HepG2 (cell line): ENCODE data around the gene ARHGAP26. TPM values are rescaled to one million over a fixed set of nuclear protein-coding genes. Genes with fewer than 3 reads are reported as not detected.

Source experiments
- ATAC-seq: fragments of 200-7000 bp; cut with Tn5 transposase; 3 replicates; pipeline ENCODE4 v1.9.1; 2020; ENCODE audit warnings: mild to moderate bottlenecking, moderate library complexity
- BruUV-seq: library from RNA; stranded (reverse); fragments of 400-500 nt; replicated peaks from 2 replicates; lab custom pipeline; 2021; lab: Mats Ljungman, UMichigan
- CTCF ChIA-PET: fragments of 300-600 bp; formaldehyde crosslinking; extraction: SDS; loops from one replicate; lab custom pipeline; 2021; ENCODE audit warnings: low total read pairs, inconsistent platforms, low intra/inter-chr PET ratio; lab: Yijun Ruan, JAX
- POLR2A ChIA-PET: fragments of 350-600 bp; sonication (Branson Sonifier 250); formaldehyde crosslinking; loops from one replicate; lab custom pipeline; 2020; ENCODE audit warnings: antibody characterized with exemption, inconsistent platforms; lab: Yijun Ruan, JAX
- DNase-seq: peaks from one replicate; pipeline ENCODE4 v3.0.0-alpha.2; 2015; ENCODE audit warnings: low spot score
- FAIRE-seq: peaks from 3 replicates; lab custom pipeline; 2011; peaks lifted over from hg19 to GRCh38; lab: Jason Lieb, UNC
- H2AFZ ChIP-seq: one replicate; pipeline ENCODE4 v1.6.1; 2011; ENCODE audit warnings: low read length, inconsistent platforms
- H3K27ac ChIP-seq: fragments of 300-600 bp; 3 replicates; pipeline ENCODE4 v1.8.0; 2011; ENCODE audit warnings: mixed run types, mild to moderate bottlenecking, mixed read lengths, low read length, inconsistent platforms; ENCODE audit not compliant: insufficient read depth; ENCODE audit errors: extremely low read length
- H3K27me3 ChIP-seq, 2 experiments: fragments of 200-600 bp in 1 of 2; 2 replicates in 1 of 2; 3 replicates in 1 of 2; pipeline versions ENCODE4 v1.6.0 to v1.8.0; 2011; ENCODE audit warnings: low read length in 2 of 2, mild to moderate bottlenecking in 2 of 2, moderate library complexity in 2 of 2, inconsistent platforms in 1 of 2; ENCODE audit not compliant: insufficient read depth in 2 of 2, control insufficient read depth in 1 of 2
- H3K36me3 ChIP-seq, 2 experiments: fragments of 200-600 bp in 1 of 2; replicated peaks in 1 of 2; 2 replicates in 1 of 2; 3 replicates in 1 of 2; pipeline versions ENCODE4 v1.5.1 to v1.8.0; 2011; ENCODE audit warnings: low read length in 2 of 2, inconsistent platforms in 1 of 2; ENCODE audit not compliant: insufficient read depth in 2 of 2, control insufficient read depth in 1 of 2
- H3K4me1 ChIP-seq: 2 replicates; pipeline ENCODE4 v1.5.1; 2012; ENCODE audit warnings: low read length, inconsistent platforms; ENCODE audit not compliant: insufficient read depth
- H3K4me2 ChIP-seq: 2 replicates; pipeline ENCODE4 v1.6.0; 2011; ENCODE audit warnings: low read depth, low read length, inconsistent platforms
- H3K4me3 ChIP-seq, 3 experiments: fragments of 200-600 bp in 1 of 3; sonication (generic), shearing (Covaris generic) in 1 of 3; replicated peaks in 1 of 3; 2 replicates each; pipeline ENCODE4 v1.5.1; 2011 to 2016; ENCODE audit warnings: low read length in 3 of 3, inconsistent platforms in 2 of 3, low read depth in 2 of 3, mild to moderate bottlenecking in 2 of 3, control low read depth in 1 of 3, mixed read lengths in 1 of 3; ENCODE audit not compliant: insufficient read depth in 1 of 3
- H3K79me2 ChIP-seq: one replicate; pipeline ENCODE4 v1.6.1; 2011; ENCODE audit warnings: low read length, inconsistent platforms; ENCODE audit not compliant: insufficient read depth
- H3K9ac ChIP-seq: 2 replicates; pipeline ENCODE4 v1.6.0; 2011; ENCODE audit warnings: mild to moderate bottlenecking, low read depth, low read length, inconsistent platforms; ENCODE audit not compliant: insufficient read depth
- H3K9me3 ChIP-seq: 2 replicates; pipeline ENCODE4 v1.5.1; 2012; ENCODE audit warnings: mild to moderate bottlenecking, low read length
- H4K20me1 ChIP-seq: 2 replicates; pipeline ENCODE4 v1.6.0; 2011; ENCODE audit warnings: inconsistent platforms, mild to moderate bottlenecking, low read length, moderate library complexity; ENCODE audit not compliant: insufficient read depth
- CBX5 ChIP-seq: sonication (generic); formaldehyde crosslinking; IDR thresholded peaks from 2 replicates; pipeline ENCODE4 v1.4.0; 2020; ENCODE audit warnings: missing genetic modification reagents, borderline replicate concordance
- FOSL1 ChIP-seq: sonication (generic); formaldehyde crosslinking; IDR thresholded peaks from 2 replicates; pipeline ENCODE4 v1.9.0; 2021; ENCODE audit warnings: missing genetic modification reagents, borderline replicate concordance
- IKZF4 ChIP-seq: sonication (generic); formaldehyde crosslinking; IDR thresholded peaks from 2 replicates; pipeline ENCODE4 v1.5.1; 2020; ENCODE audit warnings: borderline replicate concordance, mild to moderate bottlenecking, low read depth, missing genetic modification reagents; ENCODE audit errors: not compliant biosample characterization
- NKX3-1 ChIP-seq: sonication (generic); formaldehyde crosslinking; IDR thresholded peaks from 2 replicates; pipeline ENCODE4 v1.5.0; 2020; ENCODE audit warnings: missing genetic modification reagents
- SALL1 ChIP-seq: sonication (generic); formaldehyde crosslinking; IDR thresholded peaks from 2 replicates; pipeline ENCODE4 v1.8.0; 2022; ENCODE audit warnings: mild to moderate bottlenecking, missing genetic modification reagents
- TAF15 ChIP-seq: fragments of 200-400 bp; formaldehyde crosslinking; IDR thresholded peaks from one replicate; pipeline ENCODE4 v1.6.1; 2018; ENCODE audit warnings: mild to moderate bottlenecking, low read depth, low read length; ENCODE audit not compliant: poor library complexity, severe bottlenecking
- TSC22D2 ChIP-seq: sonication (generic); formaldehyde crosslinking; IDR thresholded peaks from 2 replicates; pipeline ENCODE4 v1.5.1; 2020; ENCODE audit warnings: missing genetic modification reagents, mild to moderate bottlenecking, borderline replicate concordance
- ZBED4 ChIP-seq: sonication (generic); formaldehyde crosslinking; IDR thresholded peaks from 2 replicates; pipeline ENCODE4 v1.4.0; 2020; ENCODE audit warnings: missing genetic modification reagents, borderline replicate concordance
- ZBTB38 ChIP-seq: sonication (generic); formaldehyde crosslinking; IDR thresholded peaks from 2 replicates; pipeline ENCODE4 v1.5.1; 2020; ENCODE audit warnings: mild to moderate bottlenecking, missing genetic modification reagents
- ZNF3 ChIP-seq: IDR thresholded peaks from 2 replicates; pipeline ENCODE4 v1.7.0; 2017; ENCODE audit warnings: inconsistent platforms
- ZNF460 ChIP-seq: sonication (generic); formaldehyde crosslinking; IDR thresholded peaks from 2 replicates; pipeline ENCODE4 v1.5.1; 2020; ENCODE audit warnings: missing genetic modification reagents, mild to moderate bottlenecking, borderline replicate concordance
- ZNF496 ChIP-seq: sonication (generic); formaldehyde crosslinking; IDR thresholded peaks from 2 replicates; pipeline ENCODE4 v1.8.1; 2023; ENCODE audit warnings: mild to moderate bottlenecking, moderate library complexity, missing genetic modification reagents; ENCODE audit not compliant: insufficient replicate concordance
- WGBS: methylation state at CpG from one replicate; pipeline ENCODE4 v1.1.6; 2017; ENCODE audit warnings: low lambda C conversion rate; 5-methylcytosine and 5-hydroxymethylcytosine counted together
- in situ Hi-C: cut with HindIII; loops from 2 replicates; pipeline ENCODE4 v1.10.0; 2017; ENCODE audit warnings: low pct_unique_long_range_greater_than_20kb; ENCODE audit not compliant: extremely low pct_ligation_motif_present
- intact Hi-C: fragments of 100-400 bp; cut with micrococcal nuclease; formaldehyde crosslinking; loops from one replicate; pipeline ENCODE4 v1.10.0; 2022; ENCODE audit not compliant: unreplicated experiment
- polyA plus RNA-seq, 8 experiments: library from polyadenylated mRNA; depleted of rRNA in 3 of 8; stranded (reverse) in 7 of 8; unstranded in 1 of 8; fragments of >200 nt; fragmentation: Illumina TruSeq in 4 of 8; extraction: Trizol in 4 of 8; gene quantifications; 2 replicates each; pipeline versions ENCODE4 v1.2.1 to v1.2.3, GENCODE V29; 2011 to 2016; ENCODE audit warnings: low read depth in 4 of 8, missing spikeins in 1 of 8, mixed read lengths in 1 of 8; ENCODE audit not compliant: insufficient read depth in 1 of 8
- total RNA-seq, 5 experiments: library from RNA; depleted of rRNA; stranded (reverse); fragments of >200 nt; fragmentation: Illumina TruSeq; extraction: Trizol; gene quantifications; 2 replicates each; pipeline ENCODE4 v1.2.3, GENCODE V29; 2016; ENCODE audit warnings: low read depth in 1 of 5
- TF ChIP-seq, protein P1 (sequence below): sonication (generic); formaldehyde crosslinking; IDR thresholded peaks from 2 replicates; pipeline ENCODE4 v1.8.1; 2022; ENCODE audit warnings: low read depth, mild to moderate bottlenecking, missing genetic modification reagents
- TF ChIP-seq, protein P2 (sequence below): sonication (generic); formaldehyde crosslinking; IDR thresholded peaks from 2 replicates; pipeline ENCODE4 v1.5.0; 2020; ENCODE audit warnings: missing genetic modification reagents

ARHGAP26 gene
- total and polyA plus RNA-seq, 2 of the 13 experiments (the other 11 are each of a cell fraction or from before 2014, with no cell fraction given), result 9.6 to 18.2 TPM

GRCh38 chr5:143074414-143074996 lies 304.3 kb downstream of the ARHGAP26 start (continued):
- no peak for TF ChIP-seq ZBTB38 (CRISPR knock-in tag)
- no peak for TF ChIP-seq SALL1 (CRISPR knock-in tag)
- no peak for TF ChIP-seq TAF15
- TF ChIP-seq NKX3-1 (CRISPR knock-in tag), result no peak
- TF ChIP-seq, protein P1, sequence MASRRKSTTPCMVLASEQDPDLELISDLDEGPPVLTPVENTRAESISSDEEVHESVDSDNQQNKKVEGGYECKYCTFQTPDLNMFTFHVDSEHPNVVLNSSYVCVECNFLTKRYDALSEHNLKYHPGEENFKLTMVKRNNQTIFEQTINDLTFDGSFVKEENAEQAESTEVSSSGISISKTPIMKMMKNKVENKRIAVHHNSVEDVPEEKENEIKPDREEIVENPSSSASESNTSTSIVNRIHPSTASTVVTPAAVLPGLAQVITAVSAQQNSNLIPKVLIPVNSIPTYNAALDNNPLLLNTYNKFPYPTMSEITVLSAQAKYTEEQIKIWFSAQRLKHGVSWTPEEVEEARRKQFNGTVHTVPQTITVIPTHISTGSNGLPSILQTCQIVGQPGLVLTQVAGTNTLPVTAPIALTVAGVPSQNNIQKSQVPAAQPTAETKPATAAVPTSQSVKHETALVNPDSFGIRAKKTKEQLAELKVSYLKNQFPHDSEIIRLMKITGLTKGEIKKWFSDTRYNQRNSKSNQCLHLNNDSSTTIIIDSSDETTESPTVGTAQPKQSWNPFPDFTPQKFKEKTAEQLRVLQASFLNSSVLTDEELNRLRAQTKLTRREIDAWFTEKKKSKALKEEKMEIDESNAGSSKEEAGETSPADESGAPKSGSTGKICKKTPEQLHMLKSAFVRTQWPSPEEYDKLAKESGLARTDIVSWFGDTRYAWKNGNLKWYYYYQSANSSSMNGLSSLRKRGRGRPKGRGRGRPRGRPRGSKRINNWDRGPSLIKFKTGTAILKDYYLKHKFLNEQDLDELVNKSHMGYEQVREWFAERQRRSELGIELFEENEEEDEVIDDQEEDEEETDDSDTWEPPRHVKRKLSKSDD (CRISPR knock-in tag), result no peak

DNA sequence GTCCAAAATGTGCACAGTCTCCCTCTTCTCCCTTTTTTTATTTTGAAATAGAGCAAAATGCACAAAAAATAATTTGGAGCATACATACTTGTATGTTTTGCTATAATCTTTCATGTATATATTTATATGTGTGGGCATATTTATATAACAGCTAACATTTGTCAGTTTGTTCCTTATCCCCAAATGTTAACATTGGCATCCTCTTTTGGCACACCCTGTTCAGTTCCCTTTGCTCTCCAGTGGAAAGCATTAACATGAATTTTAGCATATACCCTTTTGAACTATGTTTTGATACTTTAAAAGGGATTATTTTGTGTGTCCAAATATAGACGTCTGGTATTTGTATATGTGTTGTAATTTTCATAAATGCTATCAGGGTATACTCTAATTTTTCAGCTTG lies 306.2 kb downstream of the ARHGAP26 start:
- no peaks in the 10 kb centered on the region for H3K27me3 ChIP-seq
- in situ Hi-C loops (no loop called here), intact Hi-C loops (no loop called here)
- ChIA-PET POLR2A (no interaction called here), CTCF (no interaction called here)
- peaks cover 0 to 3% of the 10 kb centered on the region in 2 experiments; a peak in 2 of 5 replicates for H3K36me3 ChIP-seq
- H4K20me1 ChIP-seq, result no peaks in the 10 kb centered on the region
- FAIRE-seq, result no peak
- H3K4me1 ChIP-seq, result peaks cover 25% of the 10 kb centered on the region
- BruUV-seq, result no TSS peak
- H3K4me3 ChIP-seq, result no peak overlapping the region
- DNase-seq, result no peak
- 95% methylated on average over 1 of the region's 1 CpG for WGBS
- no peak overlapping the region for H3K9ac ChIP-seq
- H2AFZ ChIP-seq, result no peak overlapping the region
- no peak overlapping the region for H3K27ac ChIP-seq
- H3K79me2 ChIP-seq, result no peaks in the 10 kb centered on the region
- no peak overlapping the region for H3K4me2 ChIP-seq
- no peak for ATAC-seq
- no peaks in the 10 kb centered on the region for H3K9me3 ChIP-seq
- TF ChIP-seq IKZF4 (CRISPR knock-in tag) (no peak), ZBED4 (CRISPR knock-in tag) (no peak), ZNF3 (CRISPR knock-in tag) (no peak), ZNF460 (no peak), ZNF496 (CRISPR knock-in tag) (no peak), TSC22D2 (CRISPR knock-in tag) (no peak), CBX5 (no peak), FOSL1 (CRISPR knock-in tag) (no peak)
- TF ChIP-seq, protein P2, sequence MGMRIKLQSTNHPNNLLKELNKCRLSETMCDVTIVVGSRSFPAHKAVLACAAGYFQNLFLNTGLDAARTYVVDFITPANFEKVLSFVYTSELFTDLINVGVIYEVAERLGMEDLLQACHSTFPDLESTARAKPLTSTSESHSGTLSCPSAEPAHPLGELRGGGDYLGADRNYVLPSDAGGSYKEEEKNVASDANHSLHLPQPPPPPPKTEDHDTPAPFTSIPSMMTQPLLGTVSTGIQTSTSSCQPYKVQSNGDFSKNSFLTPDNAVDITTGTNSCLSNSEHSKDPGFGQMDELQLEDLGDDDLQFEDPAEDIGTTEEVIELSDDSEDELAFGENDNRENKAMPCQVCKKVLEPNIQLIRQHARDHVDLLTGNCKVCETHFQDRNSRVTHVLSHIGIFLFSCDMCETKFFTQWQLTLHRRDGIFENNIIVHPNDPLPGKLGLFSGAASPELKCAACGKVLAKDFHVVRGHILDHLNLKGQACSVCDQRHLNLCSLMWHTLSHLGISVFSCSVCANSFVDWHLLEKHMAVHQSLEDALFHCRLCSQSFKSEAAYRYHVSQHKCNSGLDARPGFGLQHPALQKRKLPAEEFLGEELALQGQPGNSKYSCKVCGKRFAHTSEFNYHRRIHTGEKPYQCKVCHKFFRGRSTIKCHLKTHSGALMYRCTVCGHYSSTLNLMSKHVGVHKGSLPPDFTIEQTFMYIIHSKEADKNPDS (CRISPR knock-in tag), result no peak
